Common myeloid progenitor, CD34-positive (primary cell): Measurements from ENCODE around the gene FASTK.

ENCODE experiments used
- CTCF ChIA-PET: fragments of 350-600 bp; sonication (Branson Sonifier 250); formaldehyde crosslinking; loops from one replicate; lab custom pipeline; 2021; ENCODE audit warnings: antibody characterized with exemption; lab: Charles Lee
- POLR2A ChIA-PET: fragments of 350-600 bp; sonication (Branson Sonifier 250); formaldehyde crosslinking; loops from one replicate; lab custom pipeline; 2021; ENCODE audit warnings: antibody characterized with exemption; lab: Charles Lee
- DNase-seq, 3 donors: peaks; one replicate each; pipeline versions ENCODE4 v3.0.0 to v3.0.0-alpha.2; 2013
- H3K27ac ChIP-seq, 2 experiments: 1 replicate in 1 of 2; 2 replicates in 1 of 2; pipeline ENCODE4 v1.7.0; 2013; ENCODE audit warnings: inconsistent platforms in 2 of 2, low read length in 2 of 2, mild to moderate bottlenecking in 2 of 2, low read depth in 1 of 2, moderate library complexity in 1 of 2; ENCODE audit not compliant: severe bottlenecking in 2 of 2, insufficient read depth in 1 of 2, poor library complexity in 1 of 2
- H3K27me3 ChIP-seq, 5 experiments: replicated peaks in 2 of 5; 1 replicate in 3 of 5; 2 replicates in 2 of 5; pipeline versions ENCODE4 v1.6.1 to v1.7.0; 2013; ENCODE audit warnings: low read length in 4 of 5, mild to moderate bottlenecking in 2 of 5, moderate library complexity in 2 of 5, inconsistent platforms in 1 of 5; ENCODE audit not compliant: insufficient read depth in 5 of 5, control insufficient read depth in 4 of 5
- H3K36me3 ChIP-seq, 4 experiments: 1 replicate in 2 of 4; 2 replicates in 2 of 4; pipeline versions ENCODE4 v1.6.1 to v1.7.0; 2013; ENCODE audit warnings: low read length in 3 of 4, control low read depth in 1 of 4, mild to moderate bottlenecking in 1 of 4; ENCODE audit not compliant: control insufficient read depth in 4 of 4, insufficient read depth in 4 of 4
- H3K4me1 ChIP-seq, 4 experiments: 1 replicate in 3 of 4; 2 replicates in 1 of 4; pipeline versions ENCODE4 v1.6.1 to v1.7.1; 2013; ENCODE audit warnings: low read length in 3 of 4, mild to moderate bottlenecking in 3 of 4, control low read depth in 1 of 4, inconsistent platforms in 1 of 4, moderate library complexity in 1 of 4; ENCODE audit not compliant: control insufficient read depth in 4 of 4, insufficient read depth in 4 of 4; ENCODE audit errors: control extremely low read depth in 1 of 4
- H3K4me3 ChIP-seq, 7 experiments: 1 replicate in 4 of 7; 2 replicates in 3 of 7; pipeline versions ENCODE4 v1.5.1 to v1.7.0; 2013; ENCODE audit warnings: mild to moderate bottlenecking in 7 of 7, low read length in 6 of 7, moderate library complexity in 6 of 7, inconsistent platforms in 2 of 7, low read depth in 2 of 7, control low read depth in 1 of 7; ENCODE audit not compliant: insufficient read depth in 4 of 7, control insufficient read depth in 1 of 7; ENCODE audit errors: extremely low read depth in 1 of 7
- H3K9me3 ChIP-seq, 5 experiments: 1 replicate in 4 of 5; 2 replicates in 1 of 5; pipeline versions ENCODE4 v1.6.1 to v1.7.1; 2013; ENCODE audit warnings: low read length in 4 of 5, mild to moderate bottlenecking in 2 of 5, inconsistent platforms in 1 of 5, low read depth in 1 of 5, moderate library complexity in 1 of 5; ENCODE audit not compliant: control insufficient read depth in 4 of 5, insufficient read depth in 2 of 5; ENCODE audit errors: control extremely low read depth in 1 of 5
- WGBS: methylation state at CpG from one replicate; pipeline ENCODE4 v1.1.5; 2013; ENCODE audit not compliant: insufficient coverage; 5-methylcytosine and 5-hydroxymethylcytosine counted together

The FASTK gene

DNA sequence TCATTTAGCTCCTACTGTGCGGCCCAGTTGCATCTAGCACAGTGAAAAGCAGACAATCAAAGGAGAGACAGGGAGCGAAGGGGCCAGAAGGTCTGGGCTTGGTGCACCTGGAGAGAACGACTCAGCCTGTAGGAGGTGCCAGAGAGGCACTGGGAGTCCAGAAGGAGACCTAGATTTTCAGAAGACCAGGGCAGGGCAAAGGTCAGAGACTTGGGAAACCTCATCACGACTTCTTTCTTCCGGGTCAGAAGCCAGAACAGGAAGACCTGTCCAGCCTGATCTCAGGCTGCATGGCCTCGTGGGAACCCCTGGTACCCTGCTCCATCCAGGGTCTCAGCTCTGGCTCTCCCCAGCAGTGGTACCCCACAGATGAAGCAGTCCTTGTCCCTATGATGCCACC lies 10.8 kb upstream of the FASTK start:
- H3K27ac ChIP-seq: no peak overlapping the region
- CTCF ChIA-PET: interaction anchor here (1.1 to 14.4 kb wide), 11 partner anchors 9 to 152 kb away, joined by 3 to 219 read pairs (median 4); no protein-coding TSS in a partner anchor
- POLR2A ChIA-PET: interaction anchor here (0.7 kb wide), 1 partner anchor 21 kb away, joined by 4 read pairs; no protein-coding TSS in a partner anchor
- H3K27me3 ChIP-seq: no peaks in the 10 kb centered on the region
- H3K36me3 ChIP-seq: peaks cover 0 to 17% (median 3%) of the 10 kb centered on the region in 4 experiments
- H3K9me3 ChIP-seq: no peaks in the 10 kb centered on the region
- 75% methylated on average over 6 of the region's 6 CpGs for WGBS
- DNase-seq: peak in 1 of 3 donors; percentile 38
- H3K4me3 ChIP-seq: no peak overlapping the region
- peaks cover 7 to 36% (median 33%) of the 10 kb centered on the region in 4 experiments for H3K4me1 ChIP-seq

DNA sequence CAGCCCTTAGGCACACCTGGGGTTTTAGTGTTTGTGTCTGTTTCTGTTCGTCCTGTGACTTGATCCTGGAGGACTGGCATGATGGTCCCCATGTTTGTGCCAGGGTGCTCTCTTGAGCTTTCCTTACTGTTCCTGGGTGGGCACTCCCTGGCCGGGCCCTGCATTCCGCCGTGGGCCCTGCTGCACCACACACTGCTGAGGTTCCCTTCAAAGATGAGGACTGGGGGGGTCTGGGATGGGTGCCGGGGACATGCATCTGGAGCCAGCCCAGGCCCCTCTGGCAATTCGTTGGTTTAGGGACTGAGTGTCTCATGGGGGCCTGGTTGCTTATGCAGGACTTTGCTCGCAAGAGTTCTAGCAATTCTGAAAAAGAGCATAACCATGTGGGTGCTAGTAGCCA lies 10.4 kb upstream of the FASTK start:
- Histone ChIP-seq H3K36me3 (peaks cover 0 to 17% (median 3%) of the 10 kb centered on the region in 4 experiments), H3K27me3 (no peaks in the 10 kb centered on the region), H3K9me3 (no peaks in the 10 kb centered on the region), H3K27ac (no peak overlapping the region), H3K4me3 (no peak overlapping the region), H3K4me1 (peaks cover 7 to 36% (median 34%) of the 10 kb centered on the region in 4 experiments)
- no peak for DNase-seq
- POLR2A ChIA-PET: interaction anchor here (0.7 kb wide), 1 partner anchor 21 kb away, joined by 4 read pairs; no protein-coding TSS in a partner anchor
- CTCF ChIA-PET: interaction anchor here (1.1 to 14.4 kb wide), 10 partner anchors 9 to 153 kb away, joined by 3 to 219 read pairs (median 4); no protein-coding TSS in a partner anchor
- 95% methylated on average over 6 of the region's 7 CpGs for WGBS

- ChIA-PET CTCF (interaction anchor here (0.6 to 14.4 kb wide), 13 partner anchors 8 to 163 kb away, joined by 3 to 219 read pairs (median 5); no protein-coding TSS in a partner anchor), POLR2A (interaction anchor here (1.0 to 2.8 kb wide), 3 partner anchors 13 to 15 kb away, joined by 3 to 11 read pairs (median 4); no protein-coding TSS in a partner anchor)
- no peak for DNase-seq
Observed at GRCh38 chr7:151089893-151090730, 9.5 kb upstream of the FASTK start.

GRCh38 chr7:151088856-151089699 lies 8.5 kb upstream of the FASTK start:
- WGBS: 3% methylated on average over 23 of the region's 30 CpGs
- peak overlapping the region; percentile 16 to 87 (median 79) for H3K4me3 ChIP-seq
- H3K9me3 ChIP-seq: no peaks in the 10 kb centered on the region
- peak; percentile 75 to 96 (median 94) for DNase-seq
- H3K36me3 ChIP-seq: peaks cover 0 to 17% (median 3%) of the 10 kb centered on the region in 4 experiments
- POLR2A ChIA-PET: interaction anchor here (0.8 to 2.8 kb wide), 6 partner anchors 12 to 96 kb away, joined by 3 to 11 read pairs (median 4); no protein-coding TSS in a partner anchor
- H3K27me3 ChIP-seq: no peaks in the 10 kb centered on the region
- H3K27ac ChIP-seq: peak overlapping the region; percentile 82 to 88
- CTCF ChIA-PET: interaction anchor here (0.8 to 14.4 kb wide), 10 partner anchors 13 to 127 kb away, joined by 3 to 219 read pairs (median 5); no protein-coding TSS in a partner anchor
- peaks cover 9 to 46% (median 43%) of the 10 kb centered on the region in 4 experiments for H3K4me1 ChIP-seq

More at GRCh38 chr7:151089893-151090730, 9.5 kb upstream of the FASTK start:
- H3K36me3 ChIP-seq: peaks cover 0 to 17% (median 3%) of the 10 kb centered on the region in 4 experiments
- no peaks in the 10 kb centered on the region for H3K9me3 ChIP-seq
- H3K27me3 ChIP-seq: no peaks in the 10 kb centered on the region
- peaks cover 9 to 45% (median 42%) of the 10 kb centered on the region in 4 experiments for H3K4me1 ChIP-seq
- WGBS: 96% methylated on average over 17 of the region's 22 CpGs
- peak overlapping the region in 3 of 7 experiments; percentile 46 to 87 (median 74) for H3K4me3 ChIP-seq
- H3K27ac ChIP-seq: peak overlapping the region in 1 of 2 experiments; percentile 88

- H3K27ac ChIP-seq: peak overlapping the region; percentile 15 to 88
- H3K27me3 ChIP-seq: no peaks in the 10 kb centered on the region
- POLR2A ChIA-PET: interaction anchor here (0.8 to 2.8 kb wide), 6 partner anchors 17 to 95 kb away, joined by 3 to 11 read pairs (median 4); no protein-coding TSS in a partner anchor
- CTCF ChIA-PET: interaction anchor here (0.6 to 14.4 kb wide), 9 partner anchors 12 to 126 kb away, joined by 3 to 219 read pairs (median 5); no protein-coding TSS in a partner anchor
- WGBS: 18% methylated on average over 15 of the region's 16 CpGs
- no peaks in the 10 kb centered on the region for H3K9me3 ChIP-seq
- peaks cover 0 to 10% (median 2%) of the 10 kb centered on the region in 4 experiments for H3K36me3 ChIP-seq
- no peak for DNase-seq
- peak overlapping the region in 6 of 7 experiments; percentile 63 to 87 (median 79) for H3K4me3 ChIP-seq
- H3K4me1 ChIP-seq: peaks cover 9 to 52% (median 48%) of the 10 kb centered on the region in 4 experiments
Observed at GRCh38 chr7:151088019-151088855, 7.6 kb upstream of the FASTK start.
